ENCODE measurements around the gene SLC25A44.
A peak's percentile ranks its signal among the peaks of the same experiment; 100 is the strongest.

The SLC25A44 gene

DNA sequence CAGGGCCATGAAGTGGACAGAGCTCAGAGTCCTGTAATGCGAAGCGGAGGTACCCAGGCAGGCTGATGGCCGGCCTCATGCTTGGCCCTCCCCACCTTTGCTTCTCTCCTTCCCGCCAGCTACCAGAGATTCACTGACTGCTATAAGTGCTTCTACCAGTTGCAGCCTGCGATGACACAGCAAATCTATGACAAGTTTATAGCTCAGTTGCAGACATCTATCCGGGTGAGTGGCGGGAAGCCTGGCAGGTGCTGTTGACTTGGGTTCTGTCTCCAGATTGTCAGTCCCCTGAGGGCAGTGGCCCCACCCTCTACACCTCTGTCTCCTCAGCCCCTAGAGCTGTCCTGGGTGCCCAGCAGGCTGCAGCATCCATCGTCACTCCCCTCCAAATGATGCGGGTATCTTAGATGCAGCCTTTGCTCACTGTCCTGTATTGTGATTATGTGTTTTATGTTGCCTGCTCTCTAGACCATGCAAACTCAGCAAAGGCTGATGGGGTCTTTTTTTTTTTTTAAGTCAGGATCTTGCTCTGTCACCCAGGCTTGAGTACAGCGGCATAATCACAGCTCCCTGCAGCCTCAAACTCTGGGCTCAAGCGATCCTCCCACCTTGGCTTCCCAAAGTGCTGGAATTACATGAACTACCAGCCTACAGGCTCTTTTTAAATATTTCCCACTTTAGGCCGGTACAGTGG lies 38.4 kb downstream of the SLC25A44 start:
- Mint-ChIP-seq H3K36me3 (peaks cover 11% of the 10 kb centered on the region), H3K9me3 (ENCODE audit: low read depth) (no peaks in the 10 kb centered on the region), H3K27me3 (no peaks in the 10 kb centered on the region), H3K27ac (no peak overlapping the region), H3K4me1 (ENCODE audit: low read depth) (peaks cover 2% of the 10 kb centered on the region), H3K4me3 (no peak overlapping the region)

DNA sequence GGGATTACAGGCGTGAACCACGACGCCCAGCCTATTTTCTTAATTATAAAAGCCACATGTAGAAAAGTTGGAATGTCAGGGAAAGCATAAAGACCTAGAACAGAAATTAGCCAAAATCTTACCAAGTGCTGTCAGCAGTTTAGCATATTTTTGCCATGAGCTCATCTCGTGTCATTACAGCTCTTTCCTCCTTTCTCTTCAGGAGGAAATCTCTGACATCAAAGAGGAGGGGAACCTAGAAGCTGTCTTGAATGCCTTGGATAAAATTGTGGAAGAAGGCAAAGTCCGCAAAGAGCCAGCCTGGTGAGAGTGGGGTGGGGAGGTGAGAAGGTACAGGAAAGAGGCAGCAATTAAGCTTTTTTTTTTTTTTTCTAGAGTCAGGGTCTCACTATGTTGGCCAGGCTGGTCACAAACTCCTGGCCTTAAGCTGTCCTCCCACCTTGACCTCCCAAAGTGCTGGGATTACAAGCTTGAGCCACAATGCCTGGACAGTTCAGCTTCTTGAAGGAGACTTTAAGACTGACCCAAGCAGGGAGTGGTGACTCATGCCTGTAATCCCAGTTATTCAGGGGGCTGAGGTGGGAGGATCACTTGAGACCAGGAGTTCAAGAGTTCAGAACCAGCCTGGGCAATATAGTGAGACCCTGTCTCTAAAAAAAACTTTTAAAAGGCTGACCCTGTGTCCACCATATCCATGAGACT lies 39.7 kb downstream of the SLC25A44 start:
- peaks cover 9% of the 10 kb centered on the region for H3K36me3 Mint-ChIP-seq
- no peak overlapping the region for H3K27ac Mint-ChIP-seq

DNA sequence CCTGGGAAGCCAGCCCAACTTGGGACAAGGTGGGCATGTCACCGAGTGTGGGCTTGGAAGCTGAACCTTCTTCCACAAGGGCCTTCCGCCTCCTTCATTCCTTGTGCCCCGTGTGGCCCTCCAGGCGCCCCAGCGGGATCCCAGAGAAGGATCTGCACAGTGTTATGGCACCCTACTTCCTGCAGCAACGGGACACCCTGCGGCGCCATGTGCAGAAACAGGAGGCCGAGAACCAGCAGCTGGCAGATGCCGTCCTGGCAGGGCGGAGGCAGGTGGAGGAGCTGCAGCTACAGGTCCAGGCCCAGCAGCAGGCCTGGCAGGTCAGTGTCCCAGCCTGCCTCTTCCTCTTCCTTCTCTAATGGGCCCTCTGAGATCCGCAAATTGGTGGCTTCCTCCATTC lies 42.3 kb downstream of the SLC25A44 start:
- H3K27ac Mint-ChIP-seq, result no peak overlapping the region
- H3K9me3 Mint-ChIP-seq (ENCODE audit: low read depth), result no peaks in the 10 kb centered on the region
- H3K36me3 Mint-ChIP-seq, result peaks cover 9% of the 10 kb centered on the region

More for the DNA sequence above, 39.7 kb downstream of the SLC25A44 start:
- Mint-ChIP-seq H3K4me1 (ENCODE audit: low read depth) (no peaks in the 10 kb centered on the region), H3K9me3 (ENCODE audit: low read depth) (no peaks in the 10 kb centered on the region), H3K27me3 (no peaks in the 10 kb centered on the region), H3K4me3 (no peak overlapping the region)

GRCh38 chr1:156238248-156238647 lies 44.3 kb downstream of the SLC25A44 start:
- peaks cover 9% of the 10 kb centered on the region for H3K36me3 Mint-ChIP-seq
- H3K9me3 Mint-ChIP-seq (ENCODE audit: low read depth), result no peaks in the 10 kb centered on the region
- no peaks in the 10 kb centered on the region for H3K4me1 Mint-ChIP-seq (ENCODE audit: low read depth)
- no peak overlapping the region for H3K27ac Mint-ChIP-seq
- H3K27me3 Mint-ChIP-seq, result no peaks in the 10 kb centered on the region
- no peak overlapping the region for H3K4me3 Mint-ChIP-seq

More for the DNA sequence above, 42.3 kb downstream of the SLC25A44 start:
- no peak overlapping the region for H3K4me3 Mint-ChIP-seq
- H3K27me3 Mint-ChIP-seq, result no peaks in the 10 kb centered on the region
- no peaks in the 10 kb centered on the region for H3K4me1 Mint-ChIP-seq (ENCODE audit: low read depth)

DNA sequence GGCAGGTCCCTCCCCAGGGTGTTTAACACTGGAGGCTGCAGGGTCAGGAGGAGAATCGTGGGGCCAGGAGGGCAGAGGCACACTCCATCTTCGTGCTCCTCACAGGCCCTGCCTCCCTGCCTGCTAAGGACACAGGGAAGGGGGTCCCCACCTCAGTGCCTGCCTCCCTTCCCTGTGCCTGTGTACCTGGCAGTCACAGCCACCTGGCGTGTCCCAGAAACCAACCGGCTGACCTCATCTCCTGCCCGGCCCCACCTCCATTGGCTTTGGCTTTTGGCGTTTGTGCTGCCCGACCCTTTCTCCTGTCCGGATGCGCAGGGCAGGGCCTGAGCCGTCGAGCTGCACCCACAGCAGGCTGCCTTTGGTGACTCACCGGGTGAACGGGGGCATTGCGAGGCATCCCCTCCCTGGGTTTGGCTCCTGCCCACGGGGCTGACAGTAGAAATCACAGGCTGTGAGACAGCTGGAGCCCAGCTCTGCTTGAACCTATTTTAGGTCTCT lies 47.5 kb downstream of the SLC25A44 start:
- H3K4me1 Mint-ChIP-seq (ENCODE audit: low read depth), result peaks cover 16% of the 10 kb centered on the region
- no peak overlapping the region for H3K27ac Mint-ChIP-seq
- peaks cover 4% of the 10 kb centered on the region for H3K36me3 Mint-ChIP-seq
- H3K4me3 Mint-ChIP-seq, result no peak overlapping the region
- H3K9me3 Mint-ChIP-seq (ENCODE audit: low read depth), result no peaks in the 10 kb centered on the region
- no peaks in the 10 kb centered on the region for H3K27me3 Mint-ChIP-seq

DNA sequence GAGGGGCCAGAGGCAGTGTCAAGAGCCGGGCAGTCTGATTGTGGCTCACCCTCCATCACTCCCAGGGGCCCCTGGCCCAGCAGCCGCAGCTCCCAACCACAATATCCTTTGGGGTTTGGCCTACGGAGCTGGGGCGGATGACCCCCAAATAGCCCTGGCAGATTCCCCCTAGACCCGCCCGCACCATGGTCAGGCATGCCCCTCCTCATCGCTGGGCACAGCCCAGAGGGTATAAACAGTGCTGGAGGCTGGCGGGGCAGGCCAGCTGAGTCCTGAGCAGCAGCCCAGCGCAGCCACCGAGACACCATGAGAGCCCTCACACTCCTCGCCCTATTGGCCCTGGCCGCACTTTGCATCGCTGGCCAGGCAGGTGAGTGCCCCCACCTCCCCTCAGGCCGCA lies 48.0 kb downstream of the SLC25A44 start, which contains the start of gene BGLAP:
TSS of gene BGLAP (plus strand) at position 259 of the 400 bp plus-strand sequence. CDS start at position 307, 48 bp downstream.
- Mint-ChIP-seq H3K4me3 (no peak within 1 kb of the TSS), H3K36me3 (peaks cover 2% of the 10 kb centered on the region), H3K27ac (no peak within 1 kb of the TSS), H3K9me3 (ENCODE audit: low read depth) (no peaks in the 10 kb centered on the region), H3K4me1 (ENCODE audit: low read depth) (peaks cover 17% of the 10 kb centered on the region), H3K27me3 (no peaks in the 10 kb centered on the region)

- Mint-ChIP-seq H3K9me3 (ENCODE audit: low read depth) (no peaks in the 10 kb centered on the region), H3K27me3 (no peaks in the 10 kb centered on the region), H3K27ac (no peak overlapping the region), H3K36me3 (no peaks in the 10 kb centered on the region), H3K4me1 (ENCODE audit: low read depth) (peaks cover 17% of the 10 kb centered on the region), H3K4me3 (no peak overlapping the region)
Observed at GRCh38 chr1:156242738-156243137, 48.8 kb downstream of the SLC25A44 start.

- Mint-ChIP-seq H3K36me3 (no peaks in the 10 kb centered on the region), H3K27ac (no peak overlapping the region), H3K4me3 (no peak overlapping the region)
Observed at GRCh38 chr1:156244126-156244525, 50.2 kb downstream of the SLC25A44 start.

GRCh38 chr1:156244712-156245111 lies 50.8 kb downstream of the SLC25A44 start:
- Mint-ChIP-seq H3K27me3 (no peaks in the 10 kb centered on the region), H3K36me3 (no peaks in the 10 kb centered on the region), H3K4me1 (ENCODE audit: low read depth) (peaks cover 17% of the 10 kb centered on the region), H3K4me3 (peak overlapping the region; percentile 81), H3K9me3 (ENCODE audit: low read depth) (no peaks in the 10 kb centered on the region), H3K27ac (no peak overlapping the region)

More at GRCh38 chr1:156244126-156244525, 50.2 kb downstream of the SLC25A44 start:
- Mint-ChIP-seq H3K4me1 (ENCODE audit: low read depth) (peaks cover 17% of the 10 kb centered on the region), H3K9me3 (ENCODE audit: low read depth) (no peaks in the 10 kb centered on the region), H3K27me3 (no peaks in the 10 kb centered on the region)

DNA sequence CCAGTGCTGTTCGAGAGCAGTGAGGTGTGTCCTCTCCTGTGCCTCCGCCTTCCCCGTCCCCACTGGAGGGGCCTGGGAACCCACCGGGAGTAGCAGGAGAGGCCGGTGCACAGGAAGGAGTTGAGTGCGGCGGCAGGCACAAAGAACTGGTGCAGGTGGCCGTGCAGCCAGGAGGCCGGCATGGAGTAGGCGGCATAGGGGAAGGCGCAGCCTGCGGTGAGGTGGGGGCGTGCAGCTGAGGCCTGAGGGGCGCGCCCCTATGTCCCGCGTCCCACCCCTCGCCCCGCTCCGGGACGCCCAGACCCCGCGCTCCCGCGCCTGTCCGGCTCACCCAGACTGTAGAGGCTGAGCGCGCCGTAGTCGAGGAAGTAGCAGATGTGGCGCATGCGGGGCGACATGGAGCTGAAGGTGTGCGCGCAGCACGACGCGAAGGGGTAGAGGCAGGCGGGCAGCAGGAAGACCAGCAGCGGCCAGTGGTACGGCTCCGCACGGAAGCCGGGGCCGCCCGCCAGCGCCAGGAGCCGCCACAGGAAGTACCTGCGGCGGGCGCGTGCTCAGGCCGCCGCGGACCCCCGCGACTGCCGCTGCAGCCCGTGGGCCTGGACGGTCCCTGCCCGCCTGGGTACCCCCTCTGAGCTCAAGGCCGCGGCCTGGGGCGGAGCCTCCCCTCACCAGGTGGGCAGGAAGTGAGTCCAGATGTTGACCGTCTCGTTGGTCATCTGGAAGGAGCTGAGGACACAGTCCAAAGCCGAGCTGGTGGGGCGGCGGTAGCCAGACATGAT lies 51.7 kb downstream of the SLC25A44 start:
- H3K4me3 Mint-ChIP-seq, result peak overlapping the region; percentile 81
- no peaks in the 10 kb centered on the region for H3K9me3 Mint-ChIP-seq (ENCODE audit: low read depth)
- peak overlapping the region; percentile 76 for H3K27ac Mint-ChIP-seq
- H3K27me3 Mint-ChIP-seq, result no peaks in the 10 kb centered on the region
- H3K36me3 Mint-ChIP-seq, result no peaks in the 10 kb centered on the region
- peaks cover 17% of the 10 kb centered on the region for H3K4me1 Mint-ChIP-seq (ENCODE audit: low read depth)

DNA sequence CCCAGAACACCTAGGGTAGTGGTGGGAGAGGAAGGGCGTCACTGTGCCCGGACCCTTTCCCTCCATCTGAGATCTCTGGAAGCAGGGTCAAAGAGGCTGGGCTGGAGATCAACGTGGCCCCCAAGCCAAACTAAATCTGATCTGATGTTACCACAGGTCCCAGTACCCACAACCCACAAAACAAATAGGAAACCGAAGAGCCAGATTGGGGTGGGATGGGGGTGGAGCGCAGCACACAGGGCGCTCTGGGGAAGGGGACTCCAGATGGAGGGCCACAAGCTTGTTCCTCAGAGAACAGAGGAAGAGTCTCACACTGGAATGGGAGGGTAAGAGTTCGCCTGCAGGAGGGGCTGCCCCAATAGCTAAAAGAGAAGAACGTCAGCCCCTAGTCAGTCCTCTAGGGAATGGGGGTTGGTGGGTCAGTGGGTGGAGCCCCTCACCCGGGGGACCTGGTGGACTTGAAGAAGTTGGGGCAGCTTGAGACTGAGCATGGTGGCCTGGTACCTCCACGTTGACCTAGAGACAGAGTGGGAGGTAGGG lies 52.4 kb downstream of the SLC25A44 start:
- H3K36me3 Mint-ChIP-seq, result no peaks in the 10 kb centered on the region
- no peak overlapping the region for H3K27ac Mint-ChIP-seq
- no peaks in the 10 kb centered on the region for H3K27me3 Mint-ChIP-seq
- H3K4me3 Mint-ChIP-seq, result peak overlapping the region; percentile 28
- H3K4me1 Mint-ChIP-seq (ENCODE audit: low read depth), result peaks cover 17% of the 10 kb centered on the region
- H3K9me3 Mint-ChIP-seq (ENCODE audit: low read depth), result no peaks in the 10 kb centered on the region

- H3K9me3 Mint-ChIP-seq (ENCODE audit: low read depth), result no peaks in the 10 kb centered on the region
- H3K36me3 Mint-ChIP-seq, result no peaks in the 10 kb centered on the region
- no peaks in the 10 kb centered on the region for H3K27me3 Mint-ChIP-seq
- H3K4me1 Mint-ChIP-seq (ENCODE audit: low read depth), result peaks cover 17% of the 10 kb centered on the region
- no peak overlapping the region for H3K27ac Mint-ChIP-seq
- no peak overlapping the region for H3K4me3 Mint-ChIP-seq
Observed at GRCh38 chr1:156246781-156247459, 53.0 kb downstream of the SLC25A44 start.

DNA sequence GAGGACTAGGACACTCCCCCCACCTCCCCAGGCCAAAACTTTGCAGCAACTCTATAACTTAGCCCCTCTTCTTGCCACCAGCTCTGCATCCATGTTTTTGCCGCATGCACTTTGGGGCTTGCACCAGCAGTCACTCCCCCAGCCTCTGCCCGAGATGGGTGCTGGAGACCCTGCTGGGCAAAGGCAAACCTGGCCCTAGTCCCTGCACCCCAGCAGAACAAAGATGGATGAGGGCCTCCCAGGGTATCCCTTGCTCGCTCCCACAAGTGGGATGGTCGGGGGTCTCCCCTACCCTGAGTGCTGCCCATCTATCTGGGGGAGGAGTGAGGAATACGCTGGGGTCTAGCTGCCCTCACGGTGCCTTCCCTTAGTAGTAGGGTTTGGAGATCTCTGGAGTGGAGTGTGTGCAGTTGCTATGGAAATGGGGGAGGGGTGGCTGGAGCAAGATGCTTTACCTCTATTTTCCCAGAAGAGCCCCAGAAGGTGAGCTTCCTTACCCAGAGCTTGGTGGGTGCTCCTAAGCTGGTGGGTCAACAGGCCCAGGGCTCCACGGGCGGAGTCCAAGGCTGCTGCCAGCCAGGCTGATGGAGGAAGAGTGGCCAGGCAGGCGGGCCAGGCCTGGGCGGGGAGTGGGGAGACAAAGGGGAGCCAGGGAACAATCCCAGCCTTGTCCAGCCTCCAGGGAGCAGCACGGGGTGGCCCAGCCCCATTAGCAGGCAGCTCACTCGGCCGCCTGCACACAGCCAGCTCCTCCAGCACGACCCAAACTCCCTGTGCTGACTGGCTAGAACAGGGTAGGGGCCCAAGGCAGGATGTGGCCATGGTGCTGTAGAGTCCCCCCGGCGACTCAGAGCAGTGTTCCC lies 53.8 kb downstream of the SLC25A44 start, which contains the start of gene PAQR6:
TSS of gene PAQR6 (minus strand) at position 597 of the 863 bp plus-strand sequence. CDS start 1,325 bp downstream, outside the sequence.
- no peaks in the 10 kb centered on the region for H3K9me3 Mint-ChIP-seq (ENCODE audit: low read depth)

More for the DNA sequence above, 53.8 kb downstream of the SLC25A44 start, which contains the start of gene PAQR6:
- Mint-ChIP-seq H3K36me3 (no peaks in the 10 kb centered on the region), H3K27me3 (no peaks in the 10 kb centered on the region), H3K4me1 (ENCODE audit: low read depth) (peaks cover 22% of the 10 kb centered on the region), H3K4me3 (peak within 1 kb of the TSS; percentile 5), H3K27ac (peak within 1 kb of the TSS; percentile 54)

Data from activated naive CD8-positive, alpha-beta T cell (primary cell).